ENCODE results near the gene NPC1L1.

DNA sequence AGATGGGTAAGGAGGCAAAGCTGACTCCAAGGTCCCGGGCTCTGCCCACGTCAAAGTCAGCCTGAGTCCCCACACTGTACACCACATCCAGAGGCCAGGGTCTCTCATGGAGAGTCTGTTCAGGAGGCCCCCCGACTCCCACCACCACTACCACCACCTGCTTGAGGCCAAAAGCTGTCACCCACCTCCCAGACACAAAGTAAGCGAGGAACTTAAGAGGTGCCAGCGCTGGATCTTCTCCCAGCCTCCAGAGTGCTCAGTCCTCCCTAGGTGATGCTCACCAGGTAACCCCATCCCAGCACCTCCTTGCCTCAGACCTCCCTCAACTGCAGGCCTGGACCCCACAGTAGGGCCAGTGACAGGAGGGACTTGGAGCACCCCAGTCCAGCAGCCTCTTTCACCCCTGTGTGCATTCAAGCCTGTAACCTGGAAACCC, 520 bp downstream of the NPC1L1 start:
- TF ChIP-seq GATA2 (IDR thresholded peaks at IDR 0.05; ENCODE audit: low read depth, low read length), result no peak
- TF ChIP-seq GATA3 (IDR thresholded peaks at IDR 0.05; ENCODE audit: low read depth, low read length), result no peak
